Breast epithelium (tissue), 4 donors: ENCODE results near the gene WNT1. TPM values are rescaled to one million over a fixed set of nuclear protein-coding genes. Genes with fewer than 3 reads are reported as not detected.

ENCODE experiments used
- DNase-seq, 2 donors: peaks; one replicate each; pipeline ENCODE4 v3.0.0-alpha.2; 2019; ENCODE audit warnings: low spot score in 2 of 2
- H3K27ac ChIP-seq, 2 donors: fragments of 200-600 bp; sonication (generic) in 1 of 2; one replicate each; pipeline ENCODE4 v1.5.1; 2016 to 2019; ENCODE audit warnings: mild to moderate bottlenecking in 1 of 2
- H3K27me3 ChIP-seq, 2 donors: fragments of 200-600 bp; sonication (generic) in 1 of 2; one replicate each; pipeline versions ENCODE4 v1.5.1 to v1.6.0; 2017 to 2019; ENCODE audit warnings: control low read depth in 1 of 2, mild to moderate bottlenecking in 1 of 2
- H3K36me3 ChIP-seq: fragments of 200-600 bp; one replicate; pipeline ENCODE4 v1.5.1; 2019
- H3K4me1 ChIP-seq, 2 donors: fragments of 200-600 bp; sonication (generic); one replicate each; pipeline ENCODE4 v1.5.1; 2016 to 2019; ENCODE audit warnings: control low read depth in 1 of 2
- H3K4me3 ChIP-seq, 3 donors: fragments of 200-600 bp; sonication (generic); 1 replicate in 2 of 3; 2 replicates in 1 of 3; pipeline ENCODE4 v1.5.1; 2016 to 2019; ENCODE audit warnings: mild to moderate bottlenecking in 3 of 3, moderate library complexity in 2 of 3
- H3K9me3 ChIP-seq, 2 donors: fragments of 200-600 bp; sonication (generic) in 1 of 2; one replicate each; pipeline ENCODE4 v1.5.1; 2016 to 2019; ENCODE audit warnings: control low read depth in 1 of 2
- CTCF ChIP-seq, 3 donors: fragments of 450-650 bp; IDR thresholded peaks; one replicate each; pipeline ENCODE4 v1.5.1; 2016 to 2017; ENCODE audit warnings: antibody characterized with exemption in 3 of 3, mild to moderate bottlenecking in 3 of 3, moderate library complexity in 3 of 3
- POLR2A ChIP-seq: fragments of 450-650 bp; IDR thresholded peaks from one replicate; pipeline ENCODE4 v1.6.1; 2016; ENCODE audit warnings: antibody characterized with exemption, mild to moderate bottlenecking, moderate library complexity
- POLR2AphosphoS5 ChIP-seq, 3 donors: sonication (generic); formaldehyde crosslinking; IDR thresholded peaks; one replicate each; pipeline ENCODE4 v1.6.1; 2017; ENCODE audit warnings: antibody characterized with exemption in 3 of 3
- intact Hi-C: fragments of 100-400 bp; cut with DNase I; formaldehyde crosslinking; loops from one replicate; pipeline ENCODE4 v1.15.1; 2023; ENCODE audit warnings: low total_unique reads
- total RNA-seq, 3 donors: library from RNA; depleted of rRNA; stranded (reverse); fragments of >200 nt; gene quantifications; one replicate each; pipeline ENCODE4 v1.1.0, GENCODE V29; 2016

The WNT1 gene
- total RNA-seq, 3 donors from 2014 or later = not detected

GRCh38 chr12:49012739-49013138 is 34.6 kb downstream of the WNT1 start:
- H3K9me3 ChIP-seq = no peaks in the 10 kb centered on the region

GRCh38 chr12:49013428-49013827 is 35.3 kb downstream of the WNT1 start:
- H3K4me1 ChIP-seq = peaks cover 8 to 9% of the 10 kb centered on the region in 2 donors
- TF ChIP-seq POLR2A (no peak), CTCF (IDR thresholded peaks at IDR 0.05) (no peak), POLR2AphosphoS5 (IDR thresholded peaks at IDR 0.05) (no peak)
- no peak for DNase-seq
- no peaks in the 10 kb centered on the region for H3K9me3 ChIP-seq
- no peak overlapping the region for H3K4me3 ChIP-seq
- intact Hi-C loops = no loop called here
- no peaks in the 10 kb centered on the region for H3K27me3 ChIP-seq
- H3K36me3 ChIP-seq = no peaks in the 10 kb centered on the region
- H3K27ac ChIP-seq = no peak overlapping the region

More at GRCh38 chr12:49012739-49013138, 34.6 kb downstream of the WNT1 start:
- Histone ChIP-seq H3K36me3 (no peaks in the 10 kb centered on the region), H3K4me3 (no peak overlapping the region), H3K4me1 (peaks cover 4 to 5% of the 10 kb centered on the region in 2 donors), H3K27ac (no peak overlapping the region), H3K27me3 (no peaks in the 10 kb centered on the region)
- intact Hi-C loops = no loop called here
- TF ChIP-seq CTCF (IDR thresholded peaks at IDR 0.05) = no peak
- no peak for TF ChIP-seq POLR2AphosphoS5 (IDR thresholded peaks at IDR 0.05)
- TF ChIP-seq POLR2A = no peak
- no peak for DNase-seq

DNA sequence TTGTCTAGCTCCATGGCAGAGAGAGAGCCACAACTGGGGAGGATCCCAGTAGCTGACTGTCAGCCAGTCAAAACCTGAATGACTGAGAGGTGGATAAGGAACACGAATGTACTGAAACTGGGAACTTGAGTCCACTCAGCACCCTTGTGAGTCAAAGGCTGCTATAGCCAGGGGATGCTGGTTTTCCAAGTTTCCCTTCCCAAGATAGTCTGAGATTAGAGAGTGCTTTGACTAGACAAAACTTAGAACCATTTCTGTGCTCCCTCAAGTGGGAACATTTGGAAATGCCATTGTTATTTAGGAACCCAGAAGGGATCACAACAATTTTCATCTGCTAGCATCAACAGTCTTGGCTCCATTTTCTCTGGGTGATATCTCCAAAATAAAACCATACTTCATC is 36.4 kb downstream of the WNT1 start:
- H3K27me3 ChIP-seq = no peaks in the 10 kb centered on the region
- TF ChIP-seq POLR2A (no peak), CTCF (IDR thresholded peaks at IDR 0.05) (no peak), POLR2AphosphoS5 (IDR thresholded peaks at IDR 0.05) (no peak)
- H3K36me3 ChIP-seq = no peaks in the 10 kb centered on the region
- no peak overlapping the region for H3K4me3 ChIP-seq
- DNase-seq = no peak
- no peaks in the 10 kb centered on the region for H3K9me3 ChIP-seq
- intact Hi-C loops = no loop called here
- no peak overlapping the region for H3K27ac ChIP-seq
- H3K4me1 ChIP-seq = peaks cover 8 to 15% of the 10 kb centered on the region in 2 donors

DNA sequence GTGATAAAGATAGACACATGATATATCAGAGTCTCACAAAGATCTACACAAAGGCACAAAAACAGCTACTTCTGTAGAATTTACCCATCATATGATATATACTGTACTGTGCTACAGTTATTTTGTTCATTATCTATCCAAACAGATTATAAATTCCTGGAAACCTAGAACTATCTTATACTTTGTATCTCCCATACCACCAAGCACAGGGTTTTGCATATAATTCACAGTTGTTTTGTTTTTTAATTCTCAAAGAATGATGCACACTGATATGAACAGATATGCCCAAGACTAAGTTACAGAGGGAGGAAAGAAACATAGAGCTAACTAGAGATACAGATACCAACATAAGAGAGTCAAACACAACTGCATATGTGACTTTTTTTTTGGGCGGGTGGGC is 37.1 kb downstream of the WNT1 start:
- peaks cover 8 to 15% of the 10 kb centered on the region in 2 donors for H3K4me1 ChIP-seq
- H3K27ac ChIP-seq = no peak overlapping the region
- TF ChIP-seq POLR2A = no peak
- TF ChIP-seq POLR2AphosphoS5 (IDR thresholded peaks at IDR 0.05) = no peak
- no peak for TF ChIP-seq CTCF (IDR thresholded peaks at IDR 0.05)
- H3K36me3 ChIP-seq = no peaks in the 10 kb centered on the region
- no peak overlapping the region for H3K4me3 ChIP-seq
- intact Hi-C loops = no loop called here
- DNase-seq = no peak
- H3K27me3 ChIP-seq = no peaks in the 10 kb centered on the region
- no peaks in the 10 kb centered on the region for H3K9me3 ChIP-seq

- Histone ChIP-seq H3K9me3 (no peaks in the 10 kb centered on the region), H3K27me3 (no peaks in the 10 kb centered on the region), H3K4me3 (peak overlapping the region; percentile 68 to 98 (median 91)), H3K4me1 (peaks cover 8 to 15% of the 10 kb centered on the region in 2 donors), H3K27ac (peak overlapping the region; percentile 94 to 97), H3K36me3 (no peaks in the 10 kb centered on the region)
- intact Hi-C loops = no loop called here
- DNase-seq = no peak
- TF ChIP-seq CTCF (IDR thresholded peaks at IDR 0.05) (no peak), POLR2A (no peak), POLR2AphosphoS5 (IDR thresholded peaks at IDR 0.05) (no peak)
Measured at GRCh38 chr12:49017891-49018260, 39.8 kb downstream of the WNT1 start.
